HTERT RPE-1 (cell line): Measurements from ENCODE around the gene OR8K5.
"Not testable (repeated sequence)": the region's sequence is repeated elsewhere in the genome, so short reads cannot be mapped to it uniquely, and the experiment has no call there.

Experiments
- in situ Hi-C: fragments of 300-500 bp; cut with MboI; formaldehyde crosslinking; loops from 4 replicates; pipeline ENCODE4 v1.14.3; 2020; ENCODE audit warnings: low sequenced_read_pairs

OR8K5 gene

DNA sequence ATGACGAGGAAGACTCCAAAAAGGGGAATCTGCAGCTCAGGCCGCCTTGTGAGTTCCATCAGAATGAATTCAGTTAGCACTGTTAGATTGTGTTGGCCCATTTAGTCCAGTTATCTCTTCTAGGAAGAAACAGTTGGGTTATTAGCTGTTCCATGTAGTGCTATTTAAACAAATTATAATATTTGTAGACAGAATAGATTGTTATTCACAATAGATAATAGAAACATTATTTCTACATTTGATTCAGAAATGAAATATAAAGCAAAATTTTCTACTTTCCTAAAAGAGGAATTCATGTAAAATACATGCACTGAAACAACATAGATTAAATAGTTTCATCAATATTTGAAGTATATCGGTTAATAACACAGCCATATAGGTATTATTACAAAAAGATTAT lies at the start of gene OR8K5:
Gene OR8K5, minus strand, starts transcription at position 101 of the 400 bp plus-strand sequence. Its CDS starts 0 bp downstream, at position 101.
- in situ Hi-C loops = no loop called here

- in situ Hi-C loops = no loop called here
Measured at GRCh38 chr11:56207790-56208189, 47.7 kb upstream of the OR8K5 start.

DNA sequence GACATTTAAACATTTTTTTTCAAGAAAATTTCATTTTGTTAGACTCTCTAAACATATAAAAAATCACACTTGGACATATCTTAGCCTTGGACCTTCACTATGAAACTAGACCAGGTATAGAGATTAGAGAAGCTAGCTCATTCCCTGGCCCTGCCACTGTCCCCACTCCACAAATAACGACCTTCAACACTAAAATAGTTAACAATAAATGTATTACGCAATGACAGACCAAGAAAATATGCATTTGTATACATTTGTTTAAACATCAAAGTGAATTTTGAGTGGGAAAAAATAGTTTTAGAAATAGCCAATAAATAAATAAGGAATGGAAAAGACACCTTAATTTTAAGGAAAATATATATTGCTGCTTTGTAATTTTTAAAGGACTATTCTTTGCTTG lies 37.2 kb upstream of the OR8K5 start:
- in situ Hi-C loops = no loop called here

DNA sequence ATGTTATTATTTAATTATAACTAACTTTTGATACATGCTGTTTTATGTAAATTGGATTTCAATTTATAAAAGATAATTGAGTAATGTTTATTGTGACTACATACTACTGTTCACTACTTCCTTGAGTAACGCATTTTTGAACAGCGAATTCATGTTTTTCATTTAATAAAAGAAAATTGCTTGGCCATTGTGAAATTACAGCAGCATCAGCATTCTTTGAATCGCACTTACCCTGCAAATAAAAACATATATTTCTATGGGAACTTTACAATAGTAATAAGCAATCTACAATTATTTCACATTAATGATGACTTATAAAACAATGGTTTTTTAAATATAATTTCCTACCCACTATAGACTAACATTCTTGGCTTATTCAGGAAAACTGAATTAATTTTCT lies 36.6 kb upstream of the OR8K5 start:
- in situ Hi-C loops = no loop called here

DNA sequence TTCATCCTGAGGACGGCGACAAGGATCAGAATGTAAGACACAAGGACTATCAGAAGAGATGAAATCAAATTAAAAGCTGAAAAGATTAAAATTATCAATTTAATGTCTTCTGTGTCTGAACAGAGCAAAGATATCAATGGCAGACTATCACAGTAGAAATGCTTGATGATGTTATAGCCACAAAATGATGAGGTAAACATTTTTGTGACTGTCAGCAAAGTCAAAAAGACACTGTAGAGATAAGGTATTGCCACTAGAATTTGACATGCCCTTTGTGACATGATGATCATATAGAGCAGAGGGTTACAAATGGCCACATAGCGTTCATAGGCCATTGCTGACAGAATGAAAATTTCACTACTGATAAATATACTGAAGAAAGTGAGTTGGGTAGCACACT lies 28.5 kb upstream of the OR8K5 start:
- in situ Hi-C loops = no loop called here

DNA sequence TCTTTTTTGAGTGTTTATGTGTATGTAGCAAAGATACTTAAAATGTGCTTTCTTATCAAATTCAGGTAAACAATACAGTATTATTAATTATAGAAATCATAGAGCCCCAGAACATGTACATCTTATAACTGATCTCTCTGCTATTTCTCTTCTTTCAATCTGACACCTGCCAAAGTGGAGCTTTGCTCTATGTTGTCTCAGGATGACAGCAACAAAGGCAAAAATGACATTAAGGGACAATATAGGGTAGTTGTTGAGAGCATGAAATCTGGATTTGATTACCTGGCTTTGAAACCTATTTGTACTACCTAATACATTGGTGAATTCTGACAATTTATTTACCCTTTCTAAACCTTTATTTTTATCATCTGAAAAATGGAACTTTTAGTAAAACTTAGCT lies 23.3 kb upstream of the OR8K5 start:
- in situ Hi-C loops = no loop called here

DNA sequence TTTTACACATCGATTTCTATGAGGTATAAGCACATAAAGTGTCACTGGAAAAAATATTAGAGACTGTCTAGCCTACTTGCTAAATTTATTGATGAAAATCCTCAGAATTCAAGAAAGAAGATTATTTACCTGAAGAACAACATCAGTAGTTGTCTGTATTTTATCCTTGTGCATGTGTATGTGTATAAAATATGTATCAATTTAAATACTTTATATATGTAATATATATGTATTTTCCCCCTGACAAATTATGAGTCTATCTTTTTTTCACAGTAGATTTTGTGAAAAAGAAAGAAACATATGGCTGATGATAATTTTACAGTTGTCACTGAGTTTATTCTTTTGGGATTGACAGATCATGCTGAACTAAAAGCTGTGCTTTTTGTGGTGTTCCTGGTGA lies 16.2 kb upstream of the OR8K5 start, which contains the start of gene OR5J2:
Gene OR5J2, plus strand, starts transcription at position 301 of the 400 bp plus-strand sequence. Its CDS starts 0 bp downstream, at position 301.
- in situ Hi-C loops = no loop called here

DNA sequence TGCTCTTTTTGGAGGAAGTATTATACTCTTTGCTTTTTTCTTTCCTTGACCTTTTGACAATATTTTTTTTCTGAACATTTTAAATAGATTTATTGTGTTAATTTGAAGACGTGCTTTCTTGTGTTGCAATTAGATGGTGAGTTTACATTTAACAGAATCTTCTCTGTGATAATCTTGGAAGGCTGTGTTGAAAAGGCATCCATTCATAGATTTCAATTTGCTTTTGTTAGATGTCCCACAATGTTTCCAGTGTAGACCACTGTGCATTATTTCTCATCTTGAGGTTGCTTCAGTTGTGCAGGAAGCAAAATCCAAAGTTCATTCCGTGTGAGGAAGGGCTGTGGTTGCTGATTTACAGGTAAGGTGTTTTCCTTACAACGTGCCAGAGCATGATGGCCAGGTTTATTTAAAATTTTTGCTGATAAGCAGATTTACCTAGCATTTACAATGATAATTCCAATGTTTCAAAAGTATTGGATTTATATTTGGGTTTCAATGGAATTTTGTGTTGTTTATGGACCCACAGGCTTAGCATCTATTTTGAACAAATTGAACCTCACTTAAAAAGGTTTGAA lies 12.2 kb upstream of the OR8K5 start:
- in situ Hi-C loops = no loop called here

DNA sequence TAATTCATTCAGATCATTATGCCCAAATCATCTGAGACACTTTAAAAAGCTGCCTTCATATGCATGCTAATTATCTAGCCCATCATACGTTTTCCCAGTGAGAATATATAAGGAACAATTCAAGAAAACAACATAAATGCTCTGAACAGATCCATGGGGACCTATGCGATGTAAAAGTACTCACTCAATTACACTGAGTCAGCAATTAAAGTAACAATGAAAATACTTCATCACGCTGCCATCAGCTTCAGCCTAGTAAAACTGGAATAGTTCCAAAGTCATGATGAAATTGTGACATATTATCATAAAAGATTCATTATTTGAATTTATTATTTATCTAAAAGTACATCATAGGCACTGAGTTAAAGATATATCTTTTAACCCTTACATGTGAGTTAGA lies 3.7 kb upstream of the OR8K5 start:
- in situ Hi-C loops = no loop called here

GRCh38 chr11:56152333-56152732 lies 7.8 kb downstream of the OR8K5 start:
- in situ Hi-C loops = no loop called here

DNA sequence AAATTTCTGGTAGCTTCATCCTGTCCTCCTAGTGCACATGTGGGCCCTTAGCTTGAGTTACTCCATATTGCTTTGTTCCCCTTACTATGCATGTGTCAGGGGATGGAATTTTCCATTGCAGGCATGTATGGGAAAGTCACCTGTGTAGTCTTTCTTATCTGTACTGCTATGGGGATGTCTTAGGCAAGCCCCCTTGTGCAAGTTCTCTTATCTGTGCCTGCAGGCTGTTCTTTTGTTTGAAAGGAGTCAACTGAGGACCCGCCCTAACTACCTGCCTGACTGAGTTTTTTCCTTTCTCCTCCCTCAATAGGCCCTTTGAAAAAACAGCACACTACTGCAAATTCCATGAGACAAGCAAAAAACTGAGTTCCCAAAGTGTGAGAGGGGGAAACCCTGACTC lies 8.7 kb downstream of the OR8K5 start:
- in situ Hi-C loops = no loop called here

- in situ Hi-C loops = not testable (repeated sequence)
Measured at GRCh38 chr11:56143681-56144080, 16.4 kb downstream of the OR8K5 start.

- in situ Hi-C loops = no loop called here
Measured at GRCh38 chr11:56140151-56140661, 19.9 kb downstream of the OR8K5 start, which contains the start of gene OR8J3. TSS of gene OR8J3 (minus strand) at chr11:56140201. CDS start at chr11:56137718, 2,483 bp downstream.

- in situ Hi-C loops = no loop called here
Measured at GRCh38 chr11:56122073-56122472, 38.0 kb downstream of the OR8K5 start, which contains the start of gene OR8H3. TSS of gene OR8H3 (plus strand) at chr11:56122373. CDS start at chr11:56122373, 0 bp downstream.
